AG08396 (cell line): ENCODE results near the gene UBE2D3.
A peak's percentile ranks its signal among the peaks of the same experiment; 100 is the strongest.
"Not testable (repeated sequence)": the region's sequence is repeated elsewhere in the genome, so short reads cannot be mapped to it uniquely, and the experiment has no call there.

Source experiments
- DNase-seq: peaks from one replicate; pipeline ENCODE4 v3.0.0; 2012; ENCODE audit warnings: low spot score, mixed read lengths

The UBE2D3 gene

GRCh38 chr4:102829803-102830202 lies 2.5 kb upstream of the UBE2D3 start:
- DNase-seq, result no peak

- DNase-seq, result no peak
These were observed 1.1 kb upstream of the UBE2D3 start for GRCh38 chr4:102828497-102828808.

- peak; percentile 88 for DNase-seq
These were observed 534 bp upstream of the UBE2D3 start for GRCh38 chr4:102827674-102828496.

GRCh38 chr4:102826105-102826889 lies 1.1 kb downstream of the UBE2D3 start:
- DNase-seq, result no peak

- no peak for DNase-seq
These were observed 1.9 kb downstream of the UBE2D3 start for GRCh38 chr4:102825261-102826091.

GRCh38 chr4:102824398-102824797 lies 3.0 kb downstream of the UBE2D3 start:
- no peak for DNase-seq

DNA sequence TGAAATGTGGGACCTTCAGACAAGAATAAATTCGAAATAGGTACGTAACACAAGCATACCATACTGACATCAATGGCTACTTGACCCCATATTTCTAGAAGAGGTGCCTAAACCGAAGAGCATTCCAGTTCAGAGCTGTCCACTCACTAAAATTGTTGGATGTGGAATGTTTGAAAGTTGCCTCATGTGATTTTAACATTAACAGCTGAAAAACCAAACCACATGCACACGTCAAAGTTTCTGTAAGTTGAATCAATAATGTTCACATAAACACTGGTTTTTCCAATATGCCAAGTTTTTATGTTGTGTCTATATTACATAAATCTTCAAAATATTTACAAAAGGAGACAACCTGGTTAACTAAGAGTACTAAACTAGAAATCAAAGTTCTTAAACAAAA lies 3.5 kb downstream of the UBE2D3 start:
- no peak for DNase-seq

- no peak for DNase-seq
These were observed 3.9 kb downstream of the UBE2D3 start for GRCh38 chr4:102823464-102823863.

- no peak for DNase-seq
These were observed 7.6 kb downstream of the UBE2D3 start for GRCh38 chr4:102819588-102820365.

DNA sequence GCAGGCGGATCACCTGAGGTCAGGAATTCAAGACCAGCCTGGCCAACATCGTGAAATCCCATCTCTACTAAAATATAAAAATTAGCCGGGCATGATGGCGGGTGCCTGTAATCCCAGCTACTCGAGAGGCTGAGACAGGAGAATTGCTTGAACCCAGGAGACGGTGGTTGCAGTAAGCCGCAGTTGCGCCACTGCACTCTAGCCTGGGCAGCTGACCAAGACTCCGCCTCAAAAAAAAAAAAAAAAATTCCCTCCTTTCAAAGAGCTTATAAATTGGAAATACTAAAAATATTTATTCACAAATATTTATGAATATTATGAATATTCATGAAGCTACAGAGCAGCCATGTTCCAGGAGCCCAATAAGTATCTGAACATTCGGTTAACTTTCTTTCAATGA lies 8.3 kb downstream of the UBE2D3 start:
- DNase-seq, result not testable (repeated sequence)

- DNase-seq, result no peak
These were observed 9.6 kb downstream of the UBE2D3 start for GRCh38 chr4:102817613-102818268.

DNA sequence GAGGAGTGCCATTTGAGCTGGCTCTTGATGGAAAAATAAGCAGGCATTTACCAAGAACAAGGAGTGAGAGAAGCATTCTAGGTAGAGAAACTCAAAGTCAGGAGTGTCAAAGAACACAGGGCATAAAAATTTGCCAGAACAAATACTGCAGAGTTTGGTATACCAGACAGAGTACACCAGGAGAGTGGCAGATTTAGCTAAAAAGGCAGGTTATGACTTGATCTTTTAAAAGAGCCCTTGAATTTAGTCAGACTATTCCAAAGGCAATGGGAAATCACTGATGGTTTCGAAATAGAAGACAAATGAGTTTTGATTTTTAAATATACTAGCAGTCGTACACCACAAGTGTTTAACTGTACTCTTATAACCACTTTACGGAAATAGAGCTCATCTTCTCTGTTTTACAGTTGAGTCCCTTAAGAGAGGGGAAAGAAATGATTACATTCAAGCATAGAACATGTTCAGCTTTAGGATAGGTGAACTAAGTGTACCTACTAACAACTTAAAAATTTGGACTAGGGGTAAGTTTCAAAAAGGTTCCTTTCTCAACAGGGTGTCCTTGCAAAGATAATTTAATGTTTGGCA lies 10.2 kb downstream of the UBE2D3 start:
- no peak for DNase-seq

GRCh38 chr4:102815981-102816380 lies 11.4 kb downstream of the UBE2D3 start:
- peak; percentile 59 for DNase-seq

DNA sequence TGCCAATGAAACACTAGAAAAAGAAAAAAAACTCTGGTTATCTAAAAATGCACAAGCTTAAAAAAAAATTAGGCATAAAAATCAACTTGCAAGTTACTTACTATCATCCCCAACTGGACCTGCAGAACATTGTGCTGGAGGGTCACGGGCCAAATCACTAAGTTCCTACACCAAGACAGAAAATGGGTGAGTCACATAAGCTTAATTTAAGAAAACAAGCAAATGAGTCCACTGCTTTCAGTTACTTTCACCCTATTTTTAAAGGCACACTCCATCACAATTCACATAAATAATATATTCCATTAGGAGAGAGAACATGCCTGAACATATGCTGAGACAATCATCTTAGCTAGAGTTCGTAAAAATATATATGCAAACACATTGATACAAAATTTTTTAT lies 17.7 kb downstream of the UBE2D3 start:
- no peak for DNase-seq

DNA sequence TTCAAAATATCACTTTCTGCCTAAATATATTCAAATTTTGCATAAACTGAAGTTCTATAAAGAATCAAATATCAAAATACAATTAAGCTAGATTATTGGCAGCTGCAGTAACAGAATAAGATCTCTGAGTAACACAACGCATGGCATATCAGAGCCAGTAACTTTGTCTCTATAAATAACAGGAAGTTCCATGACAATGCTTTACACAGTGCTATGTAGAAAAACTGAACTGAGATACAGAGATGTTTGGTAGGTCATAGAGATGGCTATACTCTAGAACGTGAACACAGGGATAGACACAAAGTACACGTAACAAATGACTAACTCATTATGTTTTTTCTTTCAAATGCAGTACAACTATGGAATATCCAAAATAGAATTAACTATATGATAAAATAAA lies 18.2 kb downstream of the UBE2D3 start:
- DNase-seq, result no peak

GRCh38 chr4:102808009-102808408 lies 19.3 kb downstream of the UBE2D3 start:
- DNase-seq, result no peak

- no peak for DNase-seq
These were observed 20.0 kb downstream of the UBE2D3 start for GRCh38 chr4:102807345-102807744.

DNA sequence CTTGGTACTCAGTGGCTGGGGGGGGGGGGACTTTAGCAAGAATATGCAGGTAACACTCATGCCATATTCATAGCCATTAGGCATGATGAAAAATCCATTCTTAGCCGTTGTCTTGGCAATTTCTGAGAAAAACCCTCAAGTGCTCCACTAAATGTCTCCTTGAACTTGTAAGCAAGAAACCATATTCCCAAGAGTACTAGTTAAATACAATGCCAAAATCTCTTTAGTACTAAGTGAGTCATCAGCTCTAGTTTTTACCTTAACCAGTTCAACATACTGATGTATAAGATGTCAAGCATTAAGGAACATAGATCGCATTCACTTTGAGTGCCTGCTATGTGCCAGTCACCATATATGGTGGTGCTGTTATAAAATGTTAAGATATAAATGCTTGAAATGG lies 27.5 kb downstream of the UBE2D3 start:
- DNase-seq, result no peak

DNA sequence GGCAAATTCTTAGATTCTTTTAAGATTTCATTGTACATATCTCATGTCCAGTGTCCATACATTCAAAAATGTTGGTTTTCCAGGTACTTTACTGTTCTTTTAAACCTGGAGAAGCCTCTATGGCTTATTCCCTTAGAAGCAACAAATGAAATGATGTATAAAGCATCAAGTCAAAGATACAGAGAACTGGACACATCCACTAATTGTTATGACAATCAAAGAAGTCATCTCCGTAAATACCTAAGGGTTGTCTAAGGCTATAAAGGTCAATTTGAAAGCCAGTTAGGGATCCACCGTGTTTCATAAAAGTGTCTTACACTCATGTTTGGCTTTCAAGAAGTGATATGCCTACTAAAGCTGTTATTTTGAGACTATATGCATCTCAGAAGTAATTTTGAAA lies 32.4 kb downstream of the UBE2D3 start:
- no peak for DNase-seq

DNA sequence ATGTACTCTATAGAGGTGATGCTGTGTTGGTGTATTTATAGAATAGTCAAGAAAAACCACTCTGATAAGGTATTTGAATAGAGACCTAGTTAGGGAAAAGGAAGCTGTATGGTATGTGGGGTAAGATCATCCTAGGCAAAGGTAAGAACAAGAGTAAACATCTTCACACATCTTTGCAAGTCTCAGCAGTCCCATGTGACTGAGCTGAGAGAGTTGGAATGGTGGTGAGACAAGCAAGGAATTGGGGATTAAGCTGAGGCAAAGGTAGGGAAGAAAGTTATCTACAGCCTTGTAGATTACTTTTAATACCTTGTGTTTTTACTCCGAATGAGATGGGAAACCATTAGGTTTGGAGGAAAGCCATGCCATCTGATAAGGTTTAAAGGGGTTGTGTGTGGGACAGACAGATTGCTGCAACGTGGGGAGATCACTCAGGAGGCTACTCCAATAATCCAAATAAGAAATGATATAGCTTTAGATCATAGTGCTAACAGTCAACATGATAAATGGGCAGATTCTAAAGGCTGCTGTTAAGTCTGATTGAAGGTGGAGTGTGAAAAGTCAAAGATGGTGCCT lies 34.9 kb downstream of the UBE2D3 start:
- no peak for DNase-seq
